HFF-Myc (cell line): ENCODE results near the gene DMD.

Experiments
- DNase-seq: peaks from one replicate; pipeline ENCODE4 v3.0.0-alpha.2; 2011; ENCODE audit warnings: low read depth; ENCODE audit errors: extremely low read depth
- H3K4me3 ChIP-seq: replicated peaks from 2 replicates; pipeline ENCODE4 v1.5.1; 2011; ENCODE audit warnings: low read depth, mild to moderate bottlenecking, control low read depth, low read length
- CTCF ChIP-seq: IDR thresholded peaks from 2 replicates; pipeline ENCODE4 v1.5.1; 2012; ENCODE audit warnings: mild to moderate bottlenecking, low read depth, low read length, control low read depth; ENCODE audit errors: missing control alignments

DMD gene

GRCh38 chrX:31796624-31797023 lies 1414.7 kb downstream of the DMD start:
- no peak overlapping the region for H3K4me3 ChIP-seq
- TF ChIP-seq CTCF, result no peak
- no peak for DNase-seq

GRCh38 chrX:31747411-31747810 lies 1463.9 kb downstream of the DMD start:
- no peak overlapping the region for H3K4me3 ChIP-seq
- no peak for DNase-seq
- no peak for TF ChIP-seq CTCF

GRCh38 chrX:31743004-31743403 lies 1468.3 kb downstream of the DMD start:
- H3K4me3 ChIP-seq, result no peak overlapping the region
- DNase-seq, result no peak
- TF ChIP-seq CTCF, result no peak

DNA sequence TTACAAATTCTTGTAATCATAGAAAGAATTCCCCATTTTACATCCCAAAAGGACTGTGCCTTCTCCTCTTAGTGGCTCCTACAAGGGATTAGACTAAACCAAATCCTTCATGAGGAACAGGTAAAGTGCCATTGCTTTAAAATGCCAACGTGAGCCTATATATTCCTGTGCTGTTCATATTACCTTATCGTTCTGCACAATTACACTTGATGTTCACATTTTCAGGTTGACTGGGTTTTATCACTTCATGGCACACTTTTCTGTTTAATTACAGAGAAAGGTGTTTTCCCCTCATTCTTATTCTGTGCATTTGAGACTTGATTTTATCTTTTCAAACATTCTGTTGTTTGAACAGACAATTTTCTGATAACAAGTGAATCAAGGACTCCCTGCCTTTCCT lies 1493.9 kb downstream of the DMD start:
- H3K4me3 ChIP-seq, result no peak overlapping the region
- no peak for TF ChIP-seq CTCF
- DNase-seq, result no peak

- TF ChIP-seq CTCF, result no peak
- no peak overlapping the region for H3K4me3 ChIP-seq
- no peak for DNase-seq
Observed at GRCh38 chrX:31715675-31716074, 1495.7 kb downstream of the DMD start.

- H3K4me3 ChIP-seq, result no peak overlapping the region
- TF ChIP-seq CTCF, result no peak
- no peak for DNase-seq
Observed at GRCh38 chrX:31714797-31715196, 1496.6 kb downstream of the DMD start.

DNA sequence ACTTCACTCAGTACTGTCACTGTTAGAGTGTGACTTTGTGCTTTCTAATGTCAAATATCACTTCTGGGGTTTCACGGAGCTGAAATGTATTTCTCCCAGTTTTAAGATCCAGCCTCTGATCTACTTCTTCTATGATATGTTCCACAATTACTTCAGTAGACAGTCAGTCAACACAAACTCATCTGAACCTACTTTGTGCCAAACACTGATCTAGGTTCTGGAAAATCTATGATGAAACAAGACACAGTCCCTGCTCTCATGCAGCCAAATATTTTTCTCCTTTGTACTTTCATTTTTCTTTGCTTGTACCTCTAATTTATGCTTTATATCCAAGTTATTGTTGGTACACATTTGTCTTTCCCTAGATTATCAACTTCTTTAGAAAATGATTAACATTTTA lies 1498.2 kb downstream of the DMD start:
- TF ChIP-seq CTCF, result no peak
- DNase-seq, result no peak
- no peak overlapping the region for H3K4me3 ChIP-seq
